ENCODE data around the gene LSG1.

Gene LSG1

DNA sequence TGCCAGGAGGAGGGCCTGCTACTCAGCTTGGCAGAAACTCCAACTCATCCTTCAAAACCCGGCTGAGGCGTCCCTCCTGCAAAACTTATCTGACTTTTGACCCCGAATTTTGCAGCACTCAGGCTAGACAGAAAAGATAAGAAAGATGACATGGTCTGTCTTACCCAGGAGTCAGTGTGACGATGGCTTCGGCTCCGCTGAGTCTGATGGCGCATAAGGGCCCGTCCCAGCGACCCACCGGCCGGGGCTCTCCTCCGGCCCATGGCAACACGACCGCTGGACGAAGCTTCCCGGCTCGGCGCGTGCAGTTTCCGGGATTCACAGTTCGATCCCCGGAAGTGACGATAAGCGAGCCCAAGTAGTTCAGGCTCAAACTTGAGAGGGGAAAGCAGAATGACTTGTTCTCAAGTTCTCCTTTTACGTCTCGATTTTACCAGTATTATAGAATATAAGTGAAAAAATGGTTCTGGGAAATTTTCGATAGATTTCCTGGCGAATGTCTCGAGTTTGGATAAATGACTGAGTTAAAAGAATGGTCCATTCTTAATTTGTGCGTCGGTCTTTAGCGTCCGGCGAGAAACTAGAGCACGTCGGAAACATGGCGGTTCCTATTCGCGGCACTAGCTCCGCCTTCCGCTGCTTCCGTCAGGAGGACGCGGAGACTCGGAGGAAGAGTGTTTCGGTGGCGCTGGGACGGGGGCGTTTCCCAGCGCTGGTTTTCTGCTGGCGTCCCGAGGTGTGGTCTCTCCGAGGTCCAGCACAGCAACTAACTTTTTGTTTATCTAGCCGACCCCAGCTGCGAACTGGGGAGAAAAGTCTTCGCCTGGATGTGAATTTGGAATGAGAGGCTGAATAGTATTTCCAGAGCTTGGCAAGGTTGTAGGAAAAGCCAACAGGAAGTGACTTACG is at the start of gene LSG1:
Gene LSG1 (minus strand): TSS at position 292 of the 909 bp plus-strand sequence. CDS start 29 bp downstream, at position 263.
- peak; percentile 96 for DNase-seq (ENCODE audit: low spot score)

DNA sequence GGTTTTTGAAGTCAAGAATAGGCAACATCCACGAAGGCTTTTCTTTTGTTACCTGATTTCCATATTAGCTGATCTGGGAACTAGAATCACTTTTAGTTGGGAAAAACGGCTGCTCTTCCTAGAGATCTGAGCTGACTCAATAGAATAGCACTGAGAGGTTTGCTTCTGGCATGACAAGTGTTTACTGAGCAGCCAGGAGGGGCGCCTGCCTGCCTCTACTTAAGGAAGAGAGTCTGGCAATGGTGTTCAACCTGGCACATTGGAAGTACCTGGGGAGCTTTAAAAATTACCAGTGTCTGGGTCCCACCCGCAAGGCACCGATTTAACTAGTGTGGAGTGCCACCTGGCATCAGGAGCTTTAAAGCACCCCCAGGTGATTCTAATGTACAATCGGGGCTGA is 48.1 kb upstream of the LSG1 start:
- no peak for DNase-seq (ENCODE audit: low spot score)

GRCh38 chr3:194718079-194718478 is 46.1 kb upstream of the LSG1 start:
- DNase-seq (ENCODE audit: low spot score): no peak

GRCh38 chr3:194715022-194715800 is 43.2 kb upstream of the LSG1 start:
- no peak for DNase-seq (ENCODE audit: low spot score)

DNA sequence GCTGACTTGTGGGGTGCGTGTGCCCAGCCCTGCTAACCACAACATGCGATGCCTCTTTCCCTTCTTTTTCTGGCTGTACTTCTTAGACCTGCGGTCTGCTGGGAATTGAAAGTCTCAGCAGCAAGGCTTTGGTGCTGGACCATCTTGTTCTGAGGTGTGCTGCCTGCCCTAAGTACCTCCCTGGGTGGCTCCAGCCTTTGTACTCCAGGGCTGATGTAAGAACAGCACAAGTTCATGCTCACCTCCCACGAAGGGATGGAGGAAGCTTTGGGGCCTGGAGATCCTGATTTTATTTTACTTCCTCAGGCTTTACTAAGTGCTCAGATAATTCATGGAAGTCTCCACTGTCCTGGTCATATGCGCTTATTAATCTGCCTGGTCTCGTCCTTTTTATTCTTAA is 42.6 kb upstream of the LSG1 start:
- DNase-seq (ENCODE audit: low spot score): no peak

GRCh38 chr3:194714137-194714455 is 42.1 kb upstream of the LSG1 start:
- no peak for DNase-seq (ENCODE audit: low spot score)

- DNase-seq (ENCODE audit: low spot score): no peak
Measured at GRCh38 chr3:194713299-194714136, 41.5 kb upstream of the LSG1 start.

GRCh38 chr3:194711913-194712312 is 39.9 kb upstream of the LSG1 start:
- no peak for DNase-seq (ENCODE audit: low spot score)

- no peak for DNase-seq (ENCODE audit: low spot score)
Measured at GRCh38 chr3:194711286-194711685, 39.3 kb upstream of the LSG1 start.

DNA sequence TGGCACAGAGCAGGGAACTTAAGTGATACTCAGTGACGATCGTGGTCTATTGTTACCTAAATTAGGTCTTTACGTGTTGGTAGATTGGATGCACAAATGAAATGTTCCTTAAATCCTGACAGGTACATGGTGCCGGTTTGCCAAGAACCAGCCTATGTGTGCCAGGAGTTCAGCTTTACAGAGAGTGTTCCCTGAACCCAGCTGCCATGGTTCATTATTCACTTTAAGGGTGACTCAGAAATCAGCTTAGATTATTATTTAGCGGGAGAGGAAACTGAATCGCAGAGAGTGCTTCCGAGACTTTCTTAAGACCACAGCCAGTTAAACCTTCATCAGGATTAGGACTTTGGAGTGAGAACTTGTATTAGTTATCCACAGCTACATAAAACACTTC is 35.2 kb upstream of the LSG1 start:
- no peak for DNase-seq (ENCODE audit: low spot score)

DNA sequence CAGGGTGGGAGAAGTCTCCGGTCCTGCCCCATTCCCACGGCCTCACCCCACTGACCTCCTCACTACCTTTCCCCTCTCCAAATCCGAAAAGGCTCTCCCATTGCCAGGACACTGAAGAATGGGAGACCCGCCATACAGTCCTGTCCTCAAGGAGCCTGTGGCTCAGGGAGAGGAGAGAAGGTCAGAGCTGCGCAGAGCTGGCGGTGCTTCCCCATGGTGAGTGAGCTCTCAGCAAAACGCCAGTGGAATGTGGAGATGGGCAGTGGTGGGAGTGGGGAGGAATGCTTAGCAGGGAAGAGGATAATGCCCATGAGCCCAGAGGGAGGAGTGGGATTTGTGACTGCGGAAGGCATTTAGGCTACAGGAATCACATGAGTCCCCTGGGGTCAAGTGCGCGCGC is 33.8 kb upstream of the LSG1 start:
- DNase-seq (ENCODE audit: low spot score): no peak

DNA sequence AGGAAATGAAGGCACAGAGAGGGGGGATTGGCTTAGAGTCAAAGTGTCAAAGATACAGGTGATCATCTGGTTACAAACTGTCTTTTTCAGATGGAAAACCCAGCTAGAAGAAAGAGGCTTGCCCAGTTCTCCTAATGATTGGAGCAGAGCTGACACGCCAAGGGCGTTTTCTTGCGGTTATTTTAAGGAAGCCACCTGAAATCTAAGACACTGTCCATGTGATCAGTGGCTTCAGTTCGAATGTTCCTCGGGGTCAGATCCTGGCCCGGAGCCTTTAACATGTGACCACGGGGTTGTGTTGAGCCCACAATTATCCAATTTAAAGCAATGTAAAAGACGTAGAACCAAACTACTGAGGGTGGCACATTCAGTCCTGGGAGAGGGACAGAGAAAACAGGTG is 33.2 kb upstream of the LSG1 start:
- no peak for DNase-seq (ENCODE audit: low spot score)

DNA sequence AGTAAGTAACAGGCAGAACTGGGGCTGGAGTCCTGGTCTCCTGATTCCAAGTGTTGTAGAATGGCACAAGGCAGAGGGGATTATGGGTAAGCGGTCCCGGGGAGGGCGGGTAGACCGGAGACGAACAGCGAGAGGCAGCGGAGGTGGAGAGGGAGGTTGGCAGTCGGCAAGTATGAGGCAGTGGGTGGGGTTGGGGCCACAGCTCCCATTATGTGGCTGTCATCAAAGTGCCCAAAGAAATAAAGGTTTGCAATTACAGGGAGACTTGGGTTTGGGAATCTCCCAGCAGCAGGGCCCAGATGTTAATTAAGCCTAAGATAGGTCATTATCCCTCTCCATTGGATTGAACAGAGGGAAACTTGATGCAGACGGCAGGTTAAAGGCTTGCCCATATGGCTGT is 30.6 kb upstream of the LSG1 start:
- DNase-seq (ENCODE audit: low spot score): no peak

DNA sequence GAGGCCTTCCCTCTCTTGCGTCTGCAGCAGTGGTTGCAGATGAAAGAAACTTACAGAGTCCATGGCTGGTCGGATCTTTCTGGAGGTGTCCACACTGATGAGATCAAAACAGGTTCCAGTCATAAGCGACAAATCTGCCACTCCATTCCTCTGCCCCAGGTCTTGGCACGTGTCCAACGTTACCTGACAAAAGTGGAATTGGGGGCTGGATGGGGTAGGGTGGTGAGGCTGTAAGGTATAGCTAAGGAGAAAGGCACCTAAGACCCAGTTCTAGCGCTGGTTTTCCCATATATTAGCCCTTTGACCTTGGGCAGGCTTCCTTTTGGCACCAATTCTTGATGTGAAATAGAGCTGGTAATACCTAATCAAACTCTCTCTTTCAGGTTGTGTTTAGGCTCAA is 24.7 kb upstream of the LSG1 start:
- no peak for DNase-seq (ENCODE audit: low spot score)

DNA sequence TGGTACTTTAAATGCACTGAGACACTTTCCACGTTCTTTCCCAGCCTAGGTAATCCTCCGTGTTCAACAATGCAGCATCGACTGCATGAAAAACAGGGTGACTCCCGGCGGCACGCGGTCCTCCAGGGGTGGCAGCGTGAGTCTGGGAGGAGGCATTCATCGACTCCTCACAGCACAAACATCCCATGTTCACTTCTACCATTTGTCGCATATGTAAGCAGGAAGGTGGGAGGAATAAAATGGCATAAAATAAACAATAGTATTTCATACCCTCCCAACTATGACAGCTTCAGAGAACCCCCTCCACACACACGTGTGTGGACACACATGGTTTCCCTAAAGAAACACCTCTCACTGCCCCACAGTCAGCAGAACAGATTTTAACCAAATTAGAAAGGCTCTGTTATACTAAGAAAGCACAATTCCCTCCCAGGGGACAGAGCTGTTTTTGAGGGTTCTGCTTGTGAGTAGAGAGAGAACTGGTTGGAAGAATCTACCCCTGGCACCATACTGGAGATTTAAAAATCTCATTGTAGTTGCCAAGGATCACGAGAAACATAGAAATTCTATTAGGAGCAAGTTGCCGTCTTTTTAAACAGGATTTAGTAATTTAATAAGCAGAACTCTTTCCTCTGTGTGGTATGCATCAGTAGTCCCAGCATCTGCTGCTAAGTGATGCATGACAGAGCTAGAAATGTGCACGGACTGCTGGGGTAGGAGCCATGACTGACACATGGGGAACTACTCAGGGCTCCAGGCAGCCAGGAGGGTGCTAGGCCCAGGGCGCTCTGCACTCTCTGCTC is 19.7 kb upstream of the LSG1 start:
- DNase-seq (ENCODE audit: low spot score): peak; percentile 92

DNA sequence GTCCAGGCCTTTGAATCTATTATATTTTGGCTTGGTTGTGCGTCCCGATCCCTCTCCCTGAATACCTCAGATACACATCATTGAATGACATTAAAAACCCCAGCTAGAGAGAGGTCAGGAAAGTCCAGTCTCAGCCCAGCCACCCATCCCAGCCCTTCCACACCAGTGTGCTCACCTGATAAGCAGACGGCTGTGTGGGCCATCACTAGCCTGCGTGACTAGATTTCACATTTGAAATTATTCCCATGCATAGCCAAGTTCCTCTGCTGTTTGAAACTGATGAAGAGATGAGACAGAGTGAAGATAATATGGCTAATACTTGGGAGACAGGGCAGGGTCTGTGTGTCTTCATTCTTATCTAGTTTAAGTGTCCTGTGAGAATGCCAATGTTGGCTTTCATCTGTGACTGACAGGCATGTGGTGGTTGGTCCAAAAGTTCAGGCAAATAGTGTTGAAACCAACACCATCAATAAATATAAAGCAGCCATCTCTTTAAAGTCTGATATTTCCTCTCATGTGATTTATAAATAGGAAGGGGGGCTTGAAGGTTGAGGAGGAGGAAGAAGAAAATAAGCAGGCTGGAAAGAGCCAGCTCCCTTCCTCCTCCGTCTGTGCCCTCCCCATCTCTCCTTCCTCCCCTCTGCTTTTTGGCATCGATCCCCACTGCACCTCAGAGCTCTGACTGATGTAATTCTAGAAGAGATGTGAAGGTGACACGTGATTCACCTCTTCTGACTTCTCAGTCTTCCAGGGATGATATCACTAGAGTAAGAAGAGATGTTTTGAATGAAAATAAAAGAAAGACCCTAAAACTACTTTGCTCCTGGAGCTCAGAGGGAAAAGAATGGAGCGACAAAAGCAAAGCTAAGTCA is 18.7 kb upstream of the LSG1 start:
- DNase-seq (ENCODE audit: low spot score): peak; percentile 64

DNA sequence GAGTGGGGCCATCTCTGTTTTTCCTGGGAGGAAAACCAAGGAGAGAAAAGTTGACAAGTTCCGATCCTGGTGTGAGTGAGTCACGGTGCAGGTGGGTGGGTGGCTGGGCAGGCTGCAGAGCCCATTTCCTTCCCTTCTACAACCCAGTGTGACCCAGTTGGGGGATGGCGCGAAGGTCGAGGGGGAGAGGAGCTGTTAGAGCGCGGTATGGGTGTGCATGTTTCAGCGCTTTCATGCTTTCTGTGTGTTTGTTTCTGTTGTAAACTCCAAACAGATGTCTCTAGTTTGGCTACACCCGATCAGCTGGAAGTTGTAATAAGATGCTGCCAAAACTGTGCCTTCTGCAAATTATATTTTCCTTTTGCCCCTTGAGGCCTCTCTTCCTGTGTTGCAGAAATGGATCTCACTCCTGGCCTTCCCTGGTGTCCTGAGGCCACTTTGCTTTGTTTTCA is 17.5 kb upstream of the LSG1 start:
- DNase-seq (ENCODE audit: low spot score): peak; percentile 73

DNA sequence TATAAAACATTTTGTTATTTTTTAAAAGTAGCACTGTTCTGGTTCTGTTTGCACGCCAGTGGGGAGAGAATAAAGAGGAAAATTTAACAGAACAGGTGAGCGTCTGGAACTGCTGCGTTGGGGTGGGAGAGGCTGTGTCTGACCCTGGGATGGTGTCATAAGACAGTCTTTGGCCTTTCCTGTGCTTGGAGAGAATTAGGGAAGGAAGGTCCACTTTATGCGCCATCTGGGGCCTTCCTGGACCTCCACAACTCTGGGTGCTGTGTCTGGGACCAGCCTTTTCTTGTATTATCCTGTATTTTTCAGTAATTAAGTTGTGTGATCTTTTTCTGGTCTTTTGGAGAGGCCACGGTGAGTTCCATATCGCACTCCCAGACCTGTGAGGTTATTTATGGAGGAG is 17.0 kb upstream of the LSG1 start:
- DNase-seq (ENCODE audit: low spot score): no peak

DNA sequence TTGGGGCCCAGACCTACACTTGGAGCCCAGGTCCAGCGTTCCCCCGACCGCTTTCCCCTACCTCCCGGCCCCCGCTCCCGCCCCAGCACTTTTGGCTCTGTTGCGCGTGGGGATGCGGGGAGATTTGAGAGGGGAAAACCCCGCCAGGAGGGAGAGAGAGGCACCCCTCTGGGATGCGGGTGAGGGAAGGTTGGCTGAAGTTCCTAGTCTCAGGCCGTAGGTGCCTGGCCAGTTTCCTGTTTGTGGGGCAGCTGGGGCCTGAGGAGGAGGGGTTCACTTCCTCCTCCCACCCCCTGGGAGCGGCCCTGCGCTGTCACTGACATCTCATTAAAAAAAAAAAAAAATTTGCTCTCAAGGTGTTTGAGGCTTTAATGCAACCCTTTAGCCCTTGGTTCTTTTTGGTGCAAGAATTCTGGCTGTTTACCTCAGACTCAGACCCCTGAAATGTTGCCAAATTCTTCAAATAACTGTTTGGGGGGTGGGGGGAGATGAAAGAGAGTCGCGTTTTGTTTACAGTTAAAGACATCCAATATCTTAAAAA is 16.3 kb upstream of the LSG1 start:
- peak; percentile 84 for DNase-seq (ENCODE audit: low spot score)

GRCh38 chr3:194687638-194688199 is 15.7 kb upstream of the LSG1 start:
- peak; percentile 95 for DNase-seq (ENCODE audit: low spot score)
